Erythroblast (primary cell): ENCODE measurements around the gene MALL.
"Not testable (repeated sequence)": the region's sequence is repeated elsewhere in the genome, so short reads cannot be mapped to it uniquely, and the experiment has no call there.

Source experiments
- GATA1 ChIP-seq: IDR thresholded peaks from 2 replicates; pipeline ENCODE4 v1.6.1; 2011; ENCODE audit warnings: low read depth, mild to moderate bottlenecking, control low read depth, low read length, moderate library complexity
- POLR2A ChIP-seq: IDR thresholded peaks from 2 replicates; pipeline ENCODE4 v1.6.1; 2011; ENCODE audit warnings: mild to moderate bottlenecking, low read length

DNA sequence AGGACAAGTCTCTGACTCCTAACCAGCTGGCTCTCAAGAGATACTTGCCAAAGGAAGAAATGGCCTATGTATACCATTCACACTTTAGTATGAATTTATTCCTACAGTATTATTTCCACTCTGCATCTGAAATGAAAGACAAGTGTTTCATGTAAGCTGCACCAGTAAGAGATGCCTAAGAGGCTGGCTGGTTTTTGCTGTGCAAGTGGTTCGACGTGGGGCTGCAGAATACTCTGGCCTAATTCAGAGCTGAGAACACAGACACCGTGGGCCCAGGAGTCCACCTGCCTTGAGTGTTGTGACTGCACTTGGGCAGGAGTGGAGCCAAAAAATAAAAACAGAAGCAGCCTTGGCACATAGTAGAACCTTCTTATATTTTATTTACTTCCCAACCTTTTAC is 47.5 kb downstream of the MALL start:
- TF ChIP-seq POLR2A, GATA1: not testable (repeated sequence)
